Natural killer cell (primary cell): ENCODE measurements around the gene PLEKHG7. TPM values are rescaled to one million over a fixed set of nuclear protein-coding genes. Genes with fewer than 3 reads are reported as not detected.

ENCODE experiments used
- ATAC-seq, 3 donors: fragments of 150-1000 bp in 2 of 3; fragments of 200-7000 bp in 1 of 3; cut with Tn5 transposase; 1 replicate in 1 of 3; 2 replicates in 2 of 3; pipeline ENCODE4 v1.10.0; 2021; ENCODE audit warnings: mild to moderate bottlenecking in 2 of 3, moderate library complexity in 2 of 3
- DNase-seq, 2 donors: peaks; one replicate each; pipeline versions ENCODE4 v3.0.0 to v3.0.0-alpha.2; 2013 to 2021; ENCODE audit warnings: mixed read lengths in 1 of 2
- H3K27ac ChIP-seq: one replicate; pipeline ENCODE4 v1.5.1; 2013; ENCODE audit warnings: mild to moderate bottlenecking, low read length
- H3K27me3 ChIP-seq: one replicate; pipeline ENCODE4 v1.6.1; 2013; ENCODE audit warnings: low read length; ENCODE audit not compliant: control insufficient read depth, insufficient read depth
- H3K36me3 ChIP-seq: one replicate; pipeline ENCODE4 v1.6.1; 2013; ENCODE audit warnings: low read length; ENCODE audit not compliant: control insufficient read depth, insufficient read depth
- H3K4me1 ChIP-seq: one replicate; pipeline ENCODE4 v1.6.1; 2013; ENCODE audit warnings: low read length; ENCODE audit not compliant: control insufficient read depth, insufficient read depth
- H3K4me3 ChIP-seq: one replicate; pipeline ENCODE4 v1.5.1; 2013; ENCODE audit warnings: low read length
- H3K9me3 ChIP-seq: one replicate; pipeline ENCODE4 v1.6.1; 2013; ENCODE audit warnings: low read length; ENCODE audit not compliant: control insufficient read depth, insufficient read depth
- H3K27ac Mint-ChIP-seq, 2 donors: one replicate each; pipeline ENCODE4 v1.8.0; 2022; ENCODE audit warnings: mild to moderate bottlenecking in 2 of 2, mixed read lengths in 2 of 2, moderate library complexity in 1 of 2
- H3K27me3 Mint-ChIP-seq, 2 donors: one replicate each; pipeline ENCODE4 v1.8.0; 2022; ENCODE audit warnings: low read depth in 2 of 2, mixed read lengths in 2 of 2
- H3K36me3 Mint-ChIP-seq: one replicate; pipeline ENCODE4 v1.8.0; 2022; ENCODE audit warnings: mixed read lengths
- H3K4me1 Mint-ChIP-seq, 2 donors: one replicate each; pipeline ENCODE4 v1.8.0; 2022; ENCODE audit warnings: mixed read lengths in 2 of 2
- H3K4me3 Mint-ChIP-seq: one replicate; pipeline ENCODE4 v1.8.0; 2022; ENCODE audit warnings: mild to moderate bottlenecking, moderate library complexity, mixed read lengths
- H3K9me3 Mint-ChIP-seq, 2 donors: one replicate each; pipeline ENCODE4 v1.8.0; 2022; ENCODE audit warnings: mixed read lengths in 2 of 2
- CTCF ChIP-seq: fragments of 200-600 bp; IDR thresholded peaks from one replicate; pipeline ENCODE4 v1.8.0; 2022; ENCODE audit warnings: antibody characterized with exemption
- WGBS: methylation state at CpG from one replicate; pipeline ENCODE4 v1.1.7; 2013; ENCODE audit warnings: missing lambda C conversion rate; ENCODE audit not compliant: insufficient coverage; 5-methylcytosine and 5-hydroxymethylcytosine counted together
- intact Hi-C: fragments of 100-400 bp; cut with micrococcal nuclease; formaldehyde crosslinking; loops from one replicate; pipeline ENCODE4 v1.14.2; 2022
- total RNA-seq, 4 donors: library from RNA; stranded (reverse); fragments of 120-200 nt in 1 of 4; gene quantifications; one replicate each; pipeline versions ENCODE4 v1.2.3 to v1.2.4, GENCODE V29; 2013 to 2022

Gene PLEKHG7
- total RNA-seq, 3 donors from 2014 or later (not counting 1 experiment from before 2014, with no cell fraction given): 0.16 to 0.63 TPM; not detected in 1

GRCh38 chr12:92703786-92704185 is 997 bp downstream of the PLEKHG7 start:
- WGBS: 82% methylated on average over 4 of the region's 4 CpGs
- Mint-ChIP-seq H3K9me3 (no peaks in the 10 kb centered on the region), H3K36me3 (no peaks in the 10 kb centered on the region), H3K4me3 (no peak overlapping the region), H3K27ac (no peak overlapping the region), H3K27me3 (peaks cover 0 to 3% of the 10 kb centered on the region in 2 donors), H3K4me1 (peaks cover 8% of the 10 kb centered on the region in 2 donors)
- Histone ChIP-seq H3K9me3 (no peaks in the 10 kb centered on the region), H3K36me3 (no peaks in the 10 kb centered on the region), H3K4me1 (no peaks in the 10 kb centered on the region), H3K27me3 (no peaks in the 10 kb centered on the region), H3K4me3 (no peak overlapping the region), H3K27ac (no peak overlapping the region)
- ATAC-seq (no peak), DNase-seq (no peak)
- no peak for TF ChIP-seq CTCF
- intact Hi-C loops: no loop called here

DNA sequence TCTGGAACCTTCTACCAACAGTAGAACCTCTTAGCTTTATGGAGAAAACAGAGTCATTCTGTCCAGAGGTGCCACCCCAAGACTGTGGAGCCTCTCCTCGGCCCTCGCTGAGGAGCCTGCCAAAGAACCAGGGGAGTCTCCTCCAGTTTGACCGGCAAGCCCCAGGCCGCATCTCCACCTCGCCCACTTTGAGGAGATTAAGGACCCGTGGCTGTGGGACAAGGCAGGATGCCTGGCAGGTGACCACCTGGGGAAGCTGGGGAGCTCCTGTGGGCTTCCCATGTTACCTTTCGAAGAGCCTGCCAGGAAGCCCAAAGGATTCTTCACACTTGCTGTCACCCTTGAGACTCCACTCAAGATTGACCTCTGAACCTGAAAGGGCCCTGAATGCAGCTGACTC is 3.8 kb downstream of the PLEKHG7 start:
- 97% methylated on average over 7 of the region's 7 CpGs for WGBS
- H3K27ac Mint-ChIP-seq: no peak overlapping the region
- H3K27ac ChIP-seq: no peak overlapping the region

DNA sequence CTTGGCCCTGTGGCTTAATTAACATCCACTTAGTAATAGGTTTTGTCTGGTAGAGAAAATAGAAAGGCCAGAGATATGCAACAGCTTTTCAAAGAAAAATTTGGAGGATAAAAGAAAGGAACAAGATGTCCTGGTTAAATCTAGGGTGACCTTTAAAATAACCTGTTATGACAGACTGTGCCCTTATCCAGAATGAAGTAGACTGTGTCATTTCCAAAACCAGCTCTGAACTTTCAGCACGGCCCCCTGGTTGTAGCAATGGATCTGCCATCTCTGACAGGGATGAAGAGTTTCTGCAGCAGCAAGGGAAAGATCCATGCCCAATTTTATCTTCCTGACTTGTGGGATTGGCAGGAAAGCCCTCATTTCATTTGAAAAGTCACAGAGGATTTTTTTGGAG is 5.1 kb downstream of the PLEKHG7 start:
- H3K27ac ChIP-seq: no peak overlapping the region
- DNase-seq (no peak), ATAC-seq (no peak)
- no peaks in the 10 kb centered on the region for H3K4me1 ChIP-seq
- intact Hi-C loops: no loop called here
- Mint-ChIP-seq H3K27me3 (no peaks in the 10 kb centered on the region), H3K4me1 (peaks cover 8% of the 10 kb centered on the region in 2 donors), H3K4me3 (no peak overlapping the region), H3K9me3 (no peaks in the 10 kb centered on the region), H3K27ac (no peak overlapping the region), H3K36me3 (no peaks in the 10 kb centered on the region)
- TF ChIP-seq CTCF: no peak
- H3K36me3 ChIP-seq: no peaks in the 10 kb centered on the region
- no peaks in the 10 kb centered on the region for H3K9me3 ChIP-seq
- H3K27me3 ChIP-seq: no peaks in the 10 kb centered on the region
- no peak overlapping the region for H3K4me3 ChIP-seq
- WGBS: 74% methylated on average over 1 of the region's 1 CpG

More for the DNA sequence above, 3.8 kb downstream of the PLEKHG7 start:
- Histone ChIP-seq H3K4me3 (no peak overlapping the region), H3K4me1 (no peaks in the 10 kb centered on the region), H3K9me3 (no peaks in the 10 kb centered on the region), H3K27me3 (no peaks in the 10 kb centered on the region), H3K36me3 (no peaks in the 10 kb centered on the region)
- DNase-seq (no peak), ATAC-seq (no peak)
- Mint-ChIP-seq H3K27me3 (no peaks in the 10 kb centered on the region), H3K4me3 (no peak overlapping the region), H3K36me3 (no peaks in the 10 kb centered on the region), H3K4me1 (peaks cover 8% of the 10 kb centered on the region in 2 donors), H3K9me3 (no peaks in the 10 kb centered on the region)
- intact Hi-C loops: no loop called here
- TF ChIP-seq CTCF: no peak

DNA sequence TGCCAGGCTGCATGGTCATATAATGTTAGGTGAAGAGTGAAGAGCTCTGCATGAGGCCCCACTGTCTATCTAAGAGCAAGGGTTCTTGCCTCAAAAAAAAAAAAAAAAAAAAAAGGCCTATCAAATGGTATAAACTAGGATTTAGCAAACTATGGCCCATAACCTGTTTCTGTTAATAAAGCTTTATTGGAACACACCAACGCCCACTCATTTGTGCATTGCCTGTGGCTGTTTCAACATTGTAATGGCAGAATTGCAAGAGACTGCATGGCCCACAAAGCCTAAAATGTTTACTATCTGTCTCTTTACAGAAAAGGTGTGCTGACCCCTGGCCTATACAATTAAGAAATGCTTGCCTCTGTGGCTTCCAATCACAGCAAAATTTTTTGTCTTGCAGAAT is 12.8 kb downstream of the PLEKHG7 start:
- H3K27me3 Mint-ChIP-seq: peaks cover 3 to 9% of the 10 kb centered on the region in 2 donors
- no peak for DNase-seq
- H3K4me1 ChIP-seq: no peaks in the 10 kb centered on the region
- H3K27ac ChIP-seq: no peak overlapping the region
- H3K36me3 Mint-ChIP-seq: no peaks in the 10 kb centered on the region
- no peak overlapping the region for H3K4me3 ChIP-seq
- no peak for ATAC-seq
- no peaks in the 10 kb centered on the region for H3K9me3 Mint-ChIP-seq
- 56% methylated on average over 1 of the region's 1 CpG for WGBS
- no peaks in the 10 kb centered on the region for H3K4me1 Mint-ChIP-seq
- H3K9me3 ChIP-seq: no peaks in the 10 kb centered on the region
- no peak overlapping the region for H3K27ac Mint-ChIP-seq
- H3K27me3 ChIP-seq: no peaks in the 10 kb centered on the region
- H3K4me3 Mint-ChIP-seq: no peak overlapping the region
- no peaks in the 10 kb centered on the region for H3K36me3 ChIP-seq
- TF ChIP-seq CTCF: no peak
- intact Hi-C loops: no loop called here
